Activated B cell treated with CpG ODN at 0.5 μM for 24 hours (primary cell): Measurements from ENCODE around the gene THBS2. TPM values are rescaled to one million over a fixed set of nuclear protein-coding genes. Genes with fewer than 3 reads are reported as not detected.

Source experiments
- ATAC-seq: fragments of 200-7000 bp; cut with Tn5 transposase; one replicate; pipeline ENCODE4 v1.10.0; 2021; ENCODE audit warnings: low read depth, mild to moderate bottlenecking, moderate library complexity
- CTCF ChIA-PET: fragments of 350-600 bp; sonication (Branson Sonifier 250); formaldehyde crosslinking; loops from one replicate; lab custom pipeline; 2021; ENCODE audit warnings: antibody characterized with exemption; lab: Charles Lee
- POLR2A ChIA-PET: fragments of 350-600 bp; sonication (Branson Sonifier 250); formaldehyde crosslinking; loops from one replicate; lab custom pipeline; 2021; ENCODE audit warnings: antibody characterized with exemption; lab: Charles Lee
- DNase-seq: peaks from one replicate; pipeline ENCODE4 v3.0.0; 2022
- H3K27ac Mint-ChIP-seq: one replicate; pipeline ENCODE4 v1.8.0; 2020; ENCODE audit warnings: mixed read lengths
- H3K27me3 Mint-ChIP-seq: one replicate; pipeline ENCODE4 v1.8.0; 2021; ENCODE audit warnings: mixed read lengths
- H3K36me3 Mint-ChIP-seq: one replicate; pipeline ENCODE4 v1.8.0; 2021; ENCODE audit warnings: low read depth, mixed read lengths
- H3K4me1 Mint-ChIP-seq: one replicate; pipeline ENCODE4 v1.8.0; 2021; ENCODE audit warnings: mixed read lengths
- H3K4me3 Mint-ChIP-seq: one replicate; pipeline ENCODE4 v1.8.0; 2020; ENCODE audit warnings: mild to moderate bottlenecking, mixed read lengths
- H3K9me3 Mint-ChIP-seq: one replicate; pipeline ENCODE4 v1.8.0; 2020; ENCODE audit warnings: mixed read lengths
- intact Hi-C: fragments of 100-400 bp; cut with micrococcal nuclease; formaldehyde crosslinking; loops from one replicate; pipeline ENCODE4 v1.15.1; 2024
- total RNA-seq: library from RNA; stranded (reverse); gene quantifications from 2 replicates; pipeline ENCODE4 v1.2.3, GENCODE V29; 2022
- TF ChIP-seq, protein P1 (sequence below): fragments of 200-600 bp; IDR thresholded peaks from one replicate; pipeline ENCODE4 v1.8.0; 2022; ENCODE audit warnings: antibody characterized with exemption, mild to moderate bottlenecking

THBS2 gene
- total RNA-seq, 1 donor from 2014 or later, result not detected

GRCh38 chr6:169230322-169230665, 23.4 kb downstream of the THBS2 start:
- no peak overlapping the region for H3K27ac Mint-ChIP-seq
- ChIA-PET CTCF (no interaction called here), POLR2A (no interaction called here)
- H3K4me1 Mint-ChIP-seq, result no peaks in the 10 kb centered on the region
- intact Hi-C loops, result no loop called here
- H3K9me3 Mint-ChIP-seq, result peaks cover 17% of the 10 kb centered on the region
- no peaks in the 10 kb centered on the region for H3K36me3 Mint-ChIP-seq
- no peak for ATAC-seq
- no peak overlapping the region for H3K4me3 Mint-ChIP-seq
- TF ChIP-seq, protein P1, sequence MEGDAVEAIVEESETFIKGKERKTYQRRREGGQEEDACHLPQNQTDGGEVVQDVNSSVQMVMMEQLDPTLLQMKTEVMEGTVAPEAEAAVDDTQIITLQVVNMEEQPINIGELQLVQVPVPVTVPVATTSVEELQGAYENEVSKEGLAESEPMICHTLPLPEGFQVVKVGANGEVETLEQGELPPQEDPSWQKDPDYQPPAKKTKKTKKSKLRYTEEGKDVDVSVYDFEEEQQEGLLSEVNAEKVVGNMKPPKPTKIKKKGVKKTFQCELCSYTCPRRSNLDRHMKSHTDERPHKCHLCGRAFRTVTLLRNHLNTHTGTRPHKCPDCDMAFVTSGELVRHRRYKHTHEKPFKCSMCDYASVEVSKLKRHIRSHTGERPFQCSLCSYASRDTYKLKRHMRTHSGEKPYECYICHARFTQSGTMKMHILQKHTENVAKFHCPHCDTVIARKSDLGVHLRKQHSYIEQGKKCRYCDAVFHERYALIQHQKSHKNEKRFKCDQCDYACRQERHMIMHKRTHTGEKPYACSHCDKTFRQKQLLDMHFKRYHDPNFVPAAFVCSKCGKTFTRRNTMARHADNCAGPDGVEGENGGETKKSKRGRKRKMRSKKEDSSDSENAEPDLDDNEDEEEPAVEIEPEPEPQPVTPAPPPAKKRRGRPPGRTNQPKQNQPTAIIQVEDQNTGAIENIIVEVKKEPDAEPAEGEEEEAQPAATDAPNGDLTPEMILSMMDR, result no peak
- H3K27me3 Mint-ChIP-seq, result peaks cover 6% of the 10 kb centered on the region
- DNase-seq, result no peak

DNA sequence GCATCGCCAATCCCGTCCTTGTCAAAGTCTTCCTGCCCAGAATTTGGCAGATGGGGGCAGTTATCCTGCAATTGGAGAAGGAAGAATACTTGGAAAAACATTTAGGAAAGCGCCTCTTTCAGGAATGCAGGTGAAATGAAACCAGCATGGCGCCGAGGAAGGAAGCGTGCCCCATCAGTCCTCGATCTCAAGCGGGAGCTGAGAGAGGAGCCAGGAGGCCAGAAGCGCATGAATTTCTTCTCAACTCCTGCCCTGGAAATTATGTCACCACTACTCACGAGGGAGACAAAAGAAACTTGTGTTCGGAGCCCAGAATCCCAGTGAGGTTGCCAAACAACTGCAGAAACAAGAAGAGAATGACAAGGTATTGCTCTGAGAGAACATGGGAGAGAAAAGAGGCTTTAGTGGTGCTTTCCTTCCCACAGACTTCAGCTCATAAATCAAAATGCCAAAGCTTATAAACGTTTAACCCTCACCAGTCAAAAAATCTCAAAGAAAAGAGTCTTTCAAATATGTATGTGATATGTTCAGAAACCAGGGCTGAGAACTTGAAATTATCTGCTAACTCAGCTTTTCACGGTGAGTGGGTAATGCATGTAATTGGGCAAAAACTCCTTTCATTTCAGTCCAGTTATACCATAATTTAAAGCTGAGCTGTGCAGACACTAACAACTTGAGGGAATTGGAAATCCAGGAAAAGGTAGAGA, 23.9 kb downstream of the THBS2 start:
- ChIA-PET POLR2A (no interaction called here), CTCF (no interaction called here)
- TF ChIP-seq, protein P1, result no peak
- peaks cover 17% of the 10 kb centered on the region for H3K9me3 Mint-ChIP-seq
- H3K4me3 Mint-ChIP-seq, result no peak overlapping the region
- H3K36me3 Mint-ChIP-seq, result no peaks in the 10 kb centered on the region
- no peak overlapping the region for H3K27ac Mint-ChIP-seq
- intact Hi-C loops, result no loop called here
- DNase-seq (no peak), ATAC-seq (no peak)
- peaks cover 6% of the 10 kb centered on the region for H3K27me3 Mint-ChIP-seq
- no peaks in the 10 kb centered on the region for H3K4me1 Mint-ChIP-seq

- H3K4me1 Mint-ChIP-seq, result no peaks in the 10 kb centered on the region
- CTCF ChIA-PET, result no interaction called here
- no peak overlapping the region for H3K4me3 Mint-ChIP-seq
- POLR2A ChIA-PET, result no interaction called here
- H3K27me3 Mint-ChIP-seq, result peaks cover 8% of the 10 kb centered on the region
- H3K27ac Mint-ChIP-seq, result no peak overlapping the region
- ATAC-seq (no peak), DNase-seq (no peak)
- TF ChIP-seq, protein P1, result no peak
- no peaks in the 10 kb centered on the region for H3K36me3 Mint-ChIP-seq
- H3K9me3 Mint-ChIP-seq, result peaks cover 3% of the 10 kb centered on the region
- intact Hi-C loops, result no loop called here
Measured at GRCh38 chr6:169227116-169227515, 26.5 kb downstream of the THBS2 start.

DNA sequence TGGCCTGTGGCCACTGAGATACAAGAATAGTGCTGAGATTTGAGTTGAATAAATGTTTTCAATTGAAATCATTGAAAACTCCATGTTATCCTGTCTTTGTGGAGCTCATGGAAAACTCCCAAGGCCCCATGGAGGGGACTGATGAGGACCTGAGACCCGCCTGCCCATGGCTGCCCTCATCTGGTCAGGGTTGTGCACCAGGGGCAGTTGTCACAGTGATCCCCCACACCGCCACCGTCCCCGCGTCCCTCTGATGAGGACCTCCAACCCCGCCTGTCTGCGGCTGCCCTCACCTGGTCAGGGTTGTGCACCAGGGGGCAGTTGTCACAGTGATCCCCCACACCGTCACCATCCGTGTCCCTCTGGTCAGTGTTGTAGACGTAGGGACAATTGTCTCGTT, 27.8 kb downstream of the THBS2 start:
- peaks cover 8% of the 10 kb centered on the region for H3K27me3 Mint-ChIP-seq
- TF ChIP-seq, protein P1, result no peak
- H3K4me3 Mint-ChIP-seq, result no peak overlapping the region
- ChIA-PET POLR2A (no interaction called here), CTCF (no interaction called here)
- no peak for DNase-seq
- H3K9me3 Mint-ChIP-seq, result peaks cover 3% of the 10 kb centered on the region
- H3K4me1 Mint-ChIP-seq, result no peaks in the 10 kb centered on the region
- no peaks in the 10 kb centered on the region for H3K36me3 Mint-ChIP-seq
- no peak for ATAC-seq
- intact Hi-C loops, result no loop called here
- no peak overlapping the region for H3K27ac Mint-ChIP-seq

DNA sequence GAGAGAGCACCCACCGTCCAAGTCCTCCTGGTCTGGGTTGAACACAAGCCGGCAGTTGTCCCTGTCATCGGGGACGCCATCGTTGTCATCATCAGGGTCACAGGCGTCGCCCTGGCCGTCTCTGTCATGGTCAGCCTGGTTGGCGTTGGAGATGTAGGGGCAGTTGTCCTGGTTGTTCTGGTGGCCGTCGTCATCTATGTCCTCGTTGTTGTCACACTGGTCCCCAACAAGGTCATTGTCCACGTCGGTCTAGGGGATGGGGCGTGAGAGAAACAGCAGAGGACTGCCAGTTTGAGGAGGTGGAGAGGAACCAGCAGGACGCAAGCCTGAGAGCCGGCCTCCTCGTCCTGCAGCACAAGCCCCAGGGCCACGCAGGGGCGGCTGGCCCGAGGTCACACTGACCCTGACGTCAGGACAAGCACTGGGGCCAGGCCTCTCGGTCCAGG, 28.5 kb downstream of the THBS2 start:
- peaks cover 3% of the 10 kb centered on the region for H3K9me3 Mint-ChIP-seq
- intact Hi-C loops, result no loop called here
- ChIA-PET POLR2A (no interaction called here), CTCF (no interaction called here)
- peaks cover 8% of the 10 kb centered on the region for H3K27me3 Mint-ChIP-seq
- TF ChIP-seq, protein P1, result no peak
- H3K36me3 Mint-ChIP-seq, result no peaks in the 10 kb centered on the region
- H3K4me1 Mint-ChIP-seq, result no peaks in the 10 kb centered on the region
- no peak overlapping the region for H3K27ac Mint-ChIP-seq
- DNase-seq (no peak), ATAC-seq (no peak)
- no peak overlapping the region for H3K4me3 Mint-ChIP-seq
